ENCODE results near the gene TARBP1. TPM values are rescaled to one million over a fixed set of nuclear protein-coding genes. Genes with fewer than 3 reads are reported as not detected.

The TARBP1 gene
- polyA plus RNA-seq, 1 donor from 2014 or later = 267 TPM

DNA sequence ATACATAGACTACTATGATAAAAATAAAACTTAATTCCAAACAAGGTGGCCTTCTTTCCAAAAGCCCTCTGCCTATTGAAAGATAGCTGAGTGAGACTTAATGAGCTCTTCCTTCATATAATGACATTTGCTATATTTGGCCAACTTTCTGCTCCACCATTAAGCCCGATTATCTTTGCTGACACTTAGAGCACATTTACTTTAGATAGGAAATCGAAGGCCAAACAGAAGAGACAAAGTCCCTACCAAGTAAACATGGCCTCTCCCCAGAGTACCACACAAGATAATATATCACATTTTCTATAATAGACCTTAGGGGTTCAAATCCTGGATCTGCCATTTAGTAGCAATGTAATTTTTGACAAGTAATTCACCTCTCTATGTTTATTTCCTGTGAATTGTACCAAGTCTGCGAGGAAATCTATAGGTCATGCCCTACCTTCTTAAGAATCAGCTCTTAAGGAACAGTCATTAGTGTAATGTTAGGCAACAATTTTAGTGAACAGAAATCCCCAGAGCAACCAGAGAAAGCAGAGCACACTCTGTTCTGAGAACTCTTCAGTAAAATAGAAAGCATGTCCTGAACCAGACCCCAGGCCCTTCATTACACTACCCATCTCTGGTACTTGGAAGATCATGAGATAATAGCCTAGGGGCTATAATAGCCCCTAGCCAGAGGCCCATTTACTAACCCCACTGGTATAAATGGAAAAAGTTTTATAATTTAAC lies 123.0 kb downstream of the TARBP1 start:
- no peak overlapping the region for H2AFZ ChIP-seq (ENCODE audit: low read depth, low read length)
- no peaks in the 10 kb centered on the region for H3K36me3 ChIP-seq (ENCODE audit: insufficient read depth, low read length)
- no peaks in the 10 kb centered on the region for H3K79me2 ChIP-seq (replicated peaks; ENCODE audit: insufficient read depth, low read length)
- H3K9me2 ChIP-seq (ENCODE audit: insufficient read depth, low read length) = no peaks in the 10 kb centered on the region
- peaks cover 3% of the 10 kb centered on the region for H3K27me3 ChIP-seq (ENCODE audit: insufficient read depth, low read depth, low read length)
- no peak overlapping the region for H3K9ac ChIP-seq (ENCODE audit: low read length)
- no peak overlapping the region for H3K4me2 ChIP-seq (ENCODE audit: low read length)
- no peaks in the 10 kb centered on the region for H3F3A ChIP-seq (ENCODE audit: insufficient read depth, low read length, poor library complexity, severe bottlenecking)
- H3K27ac ChIP-seq (ENCODE audit: low read length) = no peak overlapping the region
- H4K20me1 ChIP-seq (ENCODE audit: insufficient read depth) = no peaks in the 10 kb centered on the region
- H3K9me3 ChIP-seq (ENCODE audit: low read length) = no peaks in the 10 kb centered on the region
- TF ChIP-seq EP300 (conservative IDR thresholded peaks at IDR 0.05; ENCODE audit: poor library complexity, severe bottlenecking) = no peak
- TF ChIP-seq, protein P1, sequence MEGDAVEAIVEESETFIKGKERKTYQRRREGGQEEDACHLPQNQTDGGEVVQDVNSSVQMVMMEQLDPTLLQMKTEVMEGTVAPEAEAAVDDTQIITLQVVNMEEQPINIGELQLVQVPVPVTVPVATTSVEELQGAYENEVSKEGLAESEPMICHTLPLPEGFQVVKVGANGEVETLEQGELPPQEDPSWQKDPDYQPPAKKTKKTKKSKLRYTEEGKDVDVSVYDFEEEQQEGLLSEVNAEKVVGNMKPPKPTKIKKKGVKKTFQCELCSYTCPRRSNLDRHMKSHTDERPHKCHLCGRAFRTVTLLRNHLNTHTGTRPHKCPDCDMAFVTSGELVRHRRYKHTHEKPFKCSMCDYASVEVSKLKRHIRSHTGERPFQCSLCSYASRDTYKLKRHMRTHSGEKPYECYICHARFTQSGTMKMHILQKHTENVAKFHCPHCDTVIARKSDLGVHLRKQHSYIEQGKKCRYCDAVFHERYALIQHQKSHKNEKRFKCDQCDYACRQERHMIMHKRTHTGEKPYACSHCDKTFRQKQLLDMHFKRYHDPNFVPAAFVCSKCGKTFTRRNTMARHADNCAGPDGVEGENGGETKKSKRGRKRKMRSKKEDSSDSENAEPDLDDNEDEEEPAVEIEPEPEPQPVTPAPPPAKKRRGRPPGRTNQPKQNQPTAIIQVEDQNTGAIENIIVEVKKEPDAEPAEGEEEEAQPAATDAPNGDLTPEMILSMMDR (IDR thresholded peaks at IDR 0.05; ENCODE audit: poor library complexity, severe bottlenecking) = no peak
- no peak for TF ChIP-seq POLR2AphosphoS5 (IDR thresholded peaks at IDR 0.05)
- TF ChIP-seq RAD21 (conservative IDR thresholded peaks at IDR 0.05) = no peak
- no peak for TF ChIP-seq TAF1 (IDR thresholded peaks at IDR 0.05; ENCODE audit: low read depth)
- no peak for TF ChIP-seq MXI1 (conservative IDR thresholded peaks at IDR 0.05; ENCODE audit: poor library complexity, severe bottlenecking)
- TF ChIP-seq SMC3 (conservative IDR thresholded peaks at IDR 0.05; ENCODE audit: poor library complexity) = no peak
- TF ChIP-seq, protein P2, sequence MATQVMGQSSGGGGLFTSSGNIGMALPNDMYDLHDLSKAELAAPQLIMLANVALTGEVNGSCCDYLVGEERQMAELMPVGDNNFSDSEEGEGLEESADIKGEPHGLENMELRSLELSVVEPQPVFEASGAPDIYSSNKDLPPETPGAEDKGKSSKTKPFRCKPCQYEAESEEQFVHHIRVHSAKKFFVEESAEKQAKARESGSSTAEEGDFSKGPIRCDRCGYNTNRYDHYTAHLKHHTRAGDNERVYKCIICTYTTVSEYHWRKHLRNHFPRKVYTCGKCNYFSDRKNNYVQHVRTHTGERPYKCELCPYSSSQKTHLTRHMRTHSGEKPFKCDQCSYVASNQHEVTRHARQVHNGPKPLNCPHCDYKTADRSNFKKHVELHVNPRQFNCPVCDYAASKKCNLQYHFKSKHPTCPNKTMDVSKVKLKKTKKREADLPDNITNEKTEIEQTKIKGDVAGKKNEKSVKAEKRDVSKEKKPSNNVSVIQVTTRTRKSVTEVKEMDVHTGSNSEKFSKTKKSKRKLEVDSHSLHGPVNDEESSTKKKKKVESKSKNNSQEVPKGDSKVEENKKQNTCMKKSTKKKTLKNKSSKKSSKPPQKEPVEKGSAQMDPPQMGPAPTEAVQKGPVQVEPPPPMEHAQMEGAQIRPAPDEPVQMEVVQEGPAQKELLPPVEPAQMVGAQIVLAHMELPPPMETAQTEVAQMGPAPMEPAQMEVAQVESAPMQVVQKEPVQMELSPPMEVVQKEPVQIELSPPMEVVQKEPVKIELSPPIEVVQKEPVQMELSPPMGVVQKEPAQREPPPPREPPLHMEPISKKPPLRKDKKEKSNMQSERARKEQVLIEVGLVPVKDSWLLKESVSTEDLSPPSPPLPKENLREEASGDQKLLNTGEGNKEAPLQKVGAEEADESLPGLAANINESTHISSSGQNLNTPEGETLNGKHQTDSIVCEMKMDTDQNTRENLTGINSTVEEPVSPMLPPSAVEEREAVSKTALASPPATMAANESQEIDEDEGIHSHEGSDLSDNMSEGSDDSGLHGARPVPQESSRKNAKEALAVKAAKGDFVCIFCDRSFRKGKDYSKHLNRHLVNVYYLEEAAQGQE (IDR thresholded peaks at IDR 0.05; ENCODE audit: borderline replicate concordance) = no peak
- no peak for TF ChIP-seq EZH2 (IDR thresholded peaks at IDR 0.05; ENCODE audit: borderline replicate concordance, insufficient read depth, low read length, poor library complexity, severe bottlenecking)
- H3K4me3 ChIP-seq (ENCODE audit: low read length) = no peak overlapping the region

DNA sequence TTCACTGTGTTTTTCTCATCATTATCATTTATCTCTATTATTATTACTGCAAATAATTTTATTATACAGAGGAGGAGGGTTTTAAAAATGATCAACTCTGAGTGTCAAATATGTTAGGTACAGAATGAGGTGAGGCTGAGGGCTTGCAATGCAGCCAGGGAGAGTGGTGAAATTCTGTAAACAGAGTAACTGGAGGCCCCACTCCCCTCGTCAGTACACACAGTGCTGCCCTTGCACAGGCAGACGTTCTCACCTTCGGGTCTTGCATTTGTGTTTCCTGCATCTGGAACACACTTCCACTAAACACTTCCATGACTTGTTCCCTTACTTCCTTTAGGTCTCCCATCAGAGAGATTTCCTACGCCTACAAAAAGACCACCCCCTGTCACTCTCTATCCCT lies 130.0 kb downstream of the TARBP1 start:
- Histone ChIP-seq H3K79me2 (replicated peaks; ENCODE audit: insufficient read depth, low read length) (no peaks in the 10 kb centered on the region), H2AFZ (ENCODE audit: low read depth, low read length) (no peak overlapping the region)
- no peak for TF ChIP-seq RAD21 (conservative IDR thresholded peaks at IDR 0.05)
- no peak for TF ChIP-seq TAF1 (IDR thresholded peaks at IDR 0.05; ENCODE audit: low read depth)
- no peak for TF ChIP-seq EP300 (conservative IDR thresholded peaks at IDR 0.05; ENCODE audit: poor library complexity, severe bottlenecking)
- TF ChIP-seq, protein P2 (IDR thresholded peaks at IDR 0.05; ENCODE audit: borderline replicate concordance) = no peak
- TF ChIP-seq EZH2 (IDR thresholded peaks at IDR 0.05; ENCODE audit: borderline replicate concordance, insufficient read depth, low read length, poor library complexity, severe bottlenecking) = no peak
- TF ChIP-seq MXI1 (conservative IDR thresholded peaks at IDR 0.05; ENCODE audit: poor library complexity, severe bottlenecking) = no peak
- no peak for TF ChIP-seq SMC3 (conservative IDR thresholded peaks at IDR 0.05; ENCODE audit: poor library complexity)
- TF ChIP-seq POLR2AphosphoS5 (IDR thresholded peaks at IDR 0.05) = no peak
- TF ChIP-seq, protein P1 (IDR thresholded peaks at IDR 0.05; ENCODE audit: poor library complexity, severe bottlenecking) = no peak

More for the DNA sequence above, 130.0 kb downstream of the TARBP1 start:
- Histone ChIP-seq H4K20me1 (ENCODE audit: insufficient read depth) (no peaks in the 10 kb centered on the region), H3K9me2 (ENCODE audit: insufficient read depth, low read length) (no peaks in the 10 kb centered on the region), H3K4me2 (ENCODE audit: low read length) (no peak overlapping the region), H3K9me3 (ENCODE audit: low read length) (no peaks in the 10 kb centered on the region), H3K4me3 (ENCODE audit: low read length) (no peak overlapping the region), H3F3A (ENCODE audit: insufficient read depth, low read length, poor library complexity, severe bottlenecking) (no peaks in the 10 kb centered on the region), H3K9ac (ENCODE audit: low read length) (no peak overlapping the region), H3K27ac (ENCODE audit: low read length) (no peak overlapping the region), H3K27me3 (ENCODE audit: insufficient read depth, low read depth, low read length) (no peaks in the 10 kb centered on the region), H3K36me3 (ENCODE audit: insufficient read depth, low read length) (no peaks in the 10 kb centered on the region)
